ENCODE measurements around the gene TOR4A. TPM values are rescaled to one million over a fixed set of nuclear protein-coding genes. Genes with fewer than 3 reads are reported as not detected.

The TOR4A gene
- total and polyA plus RNA-seq, 2 donors (not counting 1 experiment from before 2014, with no cell fraction given): 8.3 to 15.3 TPM

GRCh38 chr9:137317718-137318511 is 40.4 kb downstream of the TOR4A start:
- H4K20me1 ChIP-seq (ENCODE audit: control insufficient read depth, insufficient read depth, low read length, poor library complexity, severe bottlenecking): no peaks in the 10 kb centered on the region
- H2AFZ ChIP-seq (ENCODE audit: insufficient read depth, low read depth, low read length, poor library complexity, severe bottlenecking): no peak overlapping the region
- Mint-ChIP-seq H3K27ac (no peak overlapping the region), H3K27me3 (no peaks in the 10 kb centered on the region), H3K9me3 (ENCODE audit: insufficient read depth) (no peaks in the 10 kb centered on the region), H3K4me3 (no peak overlapping the region), H3K4me1 (peaks cover 13% of the 10 kb centered on the region)
- peak; percentile 13 for DNase-seq
- H3K4me1 ChIP-seq (ENCODE audit: control insufficient read depth in 2 of 2, insufficient read depth in 2 of 2, low read length in 2 of 2): peaks cover 25 to 35% of the 10 kb centered on the region in 2 donors
- H3K4me3 ChIP-seq (ENCODE audit: control extremely low read depth in 1 of 5, extremely low read depth in 1 of 5, insufficient read depth in 1 of 5, low read depth in 2 of 5, low read length in 4 of 5): no peak overlapping the region
- no peak for ATAC-seq (ENCODE audit: low read depth)
- no peak overlapping the region for H3K9ac ChIP-seq (ENCODE audit: low read length)
- H3K9me3 ChIP-seq (ENCODE audit: control extremely low read depth in 1 of 3, control insufficient read depth in 2 of 3, insufficient read depth in 1 of 3, low read length in 2 of 3): peaks cover 0 to 10% (median 0%) of the 10 kb centered on the region in 3 donors
- intact Hi-C loops (cut with micrococcal nuclease): no loop called here
- H3K79me2 ChIP-seq (ENCODE audit: control insufficient read depth, insufficient read depth, low read length): no peaks in the 10 kb centered on the region
- H3K36me3 ChIP-seq (replicated peaks in 1 of 2; ENCODE audit: control extremely low read depth in 1 of 2, control insufficient read depth in 1 of 2, extremely low read depth in 1 of 2, insufficient read depth in 2 of 2, low read length in 1 of 2): no peaks in the 10 kb centered on the region
- ChIA-PET POLR2A (no interaction called here), CTCF (no interaction called here)
- peaks cover 0 to 11% (median 4%) of the 10 kb centered on the region in 4 experiments for H3K27me3 ChIP-seq (replicated peaks in 1 of 4; ENCODE audit: control extremely low read depth in 1 of 4, control insufficient read depth in 3 of 4, insufficient read depth in 4 of 4, low read length in 3 of 4)
- no peak overlapping the region for H3K27ac ChIP-seq (ENCODE audit: low read length in 2 of 2)
- H3K4me2 ChIP-seq (replicated peaks; ENCODE audit: low read depth, low read length, poor library complexity, severe bottlenecking): no peak overlapping the region
- TF ChIP-seq EZH2 (IDR thresholded peaks at IDR 0.05; ENCODE audit: borderline replicate concordance, insufficient read depth, low read depth, low read length, poor library complexity, severe bottlenecking) (no peak), CTCF (IDR thresholded peaks at IDR 0.05) (no peak)
- 88% methylated on average over 17 of the region's 24 CpGs for WGBS (ENCODE audit: insufficient coverage)

GRCh38 chr9:137318602-137319001 is 41.1 kb downstream of the TOR4A start:
- no peaks in the 10 kb centered on the region for H4K20me1 ChIP-seq (ENCODE audit: control insufficient read depth, insufficient read depth, low read length, poor library complexity, severe bottlenecking)
- ChIA-PET POLR2A (interaction anchor here (0.6 to 1.1 kb wide), 2 partner anchors 146 to 230 kb away, joined by 4 to 6 read pairs; no protein-coding TSS in a partner anchor), CTCF (no interaction called here)
- 90% methylated on average over 18 of the region's 18 CpGs for WGBS (ENCODE audit: insufficient coverage)
- Mint-ChIP-seq H3K4me3 (no peak overlapping the region), H3K9me3 (ENCODE audit: insufficient read depth) (no peaks in the 10 kb centered on the region), H3K27me3 (no peaks in the 10 kb centered on the region), H3K4me1 (peaks cover 13% of the 10 kb centered on the region), H3K27ac (no peak overlapping the region)
- no peaks in the 10 kb centered on the region for H3K79me2 ChIP-seq (ENCODE audit: control insufficient read depth, insufficient read depth, low read length)
- no peak overlapping the region for H3K4me2 ChIP-seq (replicated peaks; ENCODE audit: low read depth, low read length, poor library complexity, severe bottlenecking)
- H3K9ac ChIP-seq (ENCODE audit: low read length): no peak overlapping the region
- TF ChIP-seq EZH2 (IDR thresholded peaks at IDR 0.05; ENCODE audit: borderline replicate concordance, insufficient read depth, low read depth, low read length, poor library complexity, severe bottlenecking): no peak
- no peak for TF ChIP-seq CTCF (IDR thresholded peaks at IDR 0.05)
- peaks cover 0 to 10% (median 0%) of the 10 kb centered on the region in 3 donors for H3K9me3 ChIP-seq (ENCODE audit: control extremely low read depth in 1 of 3, control insufficient read depth in 2 of 3, insufficient read depth in 1 of 3, low read length in 2 of 3)
- no peak overlapping the region for H2AFZ ChIP-seq (ENCODE audit: insufficient read depth, low read depth, low read length, poor library complexity, severe bottlenecking)
- no peak overlapping the region for H3K27ac ChIP-seq (ENCODE audit: low read length in 2 of 2)
- H3K36me3 ChIP-seq (replicated peaks in 1 of 2; ENCODE audit: control extremely low read depth in 1 of 2, control insufficient read depth in 1 of 2, extremely low read depth in 1 of 2, insufficient read depth in 2 of 2, low read length in 1 of 2): no peaks in the 10 kb centered on the region
- H3K4me3 ChIP-seq (ENCODE audit: control extremely low read depth in 1 of 5, extremely low read depth in 1 of 5, insufficient read depth in 1 of 5, low read depth in 2 of 5, low read length in 4 of 5): no peak overlapping the region
- peaks cover 0 to 11% (median 4%) of the 10 kb centered on the region in 4 experiments for H3K27me3 ChIP-seq (replicated peaks in 1 of 4; ENCODE audit: control extremely low read depth in 1 of 4, control insufficient read depth in 3 of 4, insufficient read depth in 4 of 4, low read length in 3 of 4)
- peaks cover 25 to 35% of the 10 kb centered on the region in 2 donors for H3K4me1 ChIP-seq (ENCODE audit: control insufficient read depth in 2 of 2, insufficient read depth in 2 of 2, low read length in 2 of 2)
- peak; percentile 7 for DNase-seq
- no peak for ATAC-seq (ENCODE audit: low read depth)
- intact Hi-C loops (cut with micrococcal nuclease): no loop called here

Data from B cell (primary cell).